GM03348 (cell line): Measurements from ENCODE around the gene TBXAS1.
"Not testable (repeated sequence)": the region's sequence is repeated elsewhere in the genome, so short reads cannot be mapped to it uniquely, and the experiment has no call there.

Experiments
- DNase-seq: peaks from one replicate; pipeline ENCODE4 v3.0.0; 2012; ENCODE audit warnings: low spot score

The TBXAS1 gene

GRCh38 chr7:139827042-139827441, 2.0 kb upstream of the TBXAS1 start:
- no peak for DNase-seq

- DNase-seq: no peak
These were observed 618 bp upstream of the TBXAS1 start for GRCh38 chr7:139828446-139828845.

- no peak for DNase-seq
These were observed 682 bp downstream of the TBXAS1 start for GRCh38 chr7:139829775-139830117.

- no peak for DNase-seq
These were observed 1.2 kb downstream of the TBXAS1 start for GRCh38 chr7:139830292-139830691.

GRCh38 chr7:139830782-139831501, 1.9 kb downstream of the TBXAS1 start:
- no peak for DNase-seq

- not testable (repeated sequence) for DNase-seq
These were observed 6.8 kb downstream of the TBXAS1 start for GRCh38 chr7:139835848-139836247.

GRCh38 chr7:139837291-139837690, 8.2 kb downstream of the TBXAS1 start:
- not testable (repeated sequence) for DNase-seq

- no peak for DNase-seq
These were observed 9.2 kb downstream of the TBXAS1 start for GRCh38 chr7:139838276-139838675.

- no peak for DNase-seq
These were observed 9.8 kb downstream of the TBXAS1 start for GRCh38 chr7:139838876-139839275.

GRCh38 chr7:139840776-139841175, 11.7 kb downstream of the TBXAS1 start:
- DNase-seq: no peak

GRCh38 chr7:139842401-139843210, 13.5 kb downstream of the TBXAS1 start:
- no peak for DNase-seq

GRCh38 chr7:139843211-139843537, 14.1 kb downstream of the TBXAS1 start:
- not testable (repeated sequence) for DNase-seq

GRCh38 chr7:139844779-139845442, 15.8 kb downstream of the TBXAS1 start:
- DNase-seq: no peak

GRCh38 chr7:139845443-139845805, 16.4 kb downstream of the TBXAS1 start:
- no peak for DNase-seq

- DNase-seq: no peak
These were observed 17.2 kb downstream of the TBXAS1 start for GRCh38 chr7:139846297-139846696.

GRCh38 chr7:139848274-139848673, 19.2 kb downstream of the TBXAS1 start:
- DNase-seq: no peak

- DNase-seq: no peak
These were observed 21.8 kb downstream of the TBXAS1 start for GRCh38 chr7:139850906-139851305.

GRCh38 chr7:139851770-139852481, 22.9 kb downstream of the TBXAS1 start:
- no peak for DNase-seq

- no peak for DNase-seq
These were observed 23.4 kb downstream of the TBXAS1 start for GRCh38 chr7:139852482-139852845.

- DNase-seq: no peak
These were observed 24.6 kb downstream of the TBXAS1 start for GRCh38 chr7:139853506-139854123.

- peak; percentile 59 for DNase-seq
These were observed 25.1 kb downstream of the TBXAS1 start for GRCh38 chr7:139854124-139854511.

GRCh38 chr7:139854803-139855497, 25.9 kb downstream of the TBXAS1 start:
- DNase-seq: no peak
